ENCODE measurements around the gene SLC39A13. TPM values are rescaled to one million over a fixed set of nuclear protein-coding genes. Genes with fewer than 3 reads are reported as not detected.

The SLC39A13 gene
- total RNA-seq, 2 donors from 2014 or later = 96.1 to 98.1 TPM

- intact Hi-C loops (cut with DNase I) = no loop called here
Observed at GRCh38 chr11:47394322-47395222, 13.8 kb upstream of the SLC39A13 start.

GRCh38 chr11:47395223-47396048 is 13.0 kb upstream of the SLC39A13 start:
- DNase-seq (ENCODE audit: low spot score) = peak; percentile 76
- intact Hi-C loops (cut with DNase I) = no loop called here

More at GRCh38 chr11:47394322-47395222, 13.8 kb upstream of the SLC39A13 start:
- DNase-seq (ENCODE audit: low spot score) = peak; percentile 92

GRCh38 chr11:47396049-47396320 is 12.4 kb upstream of the SLC39A13 start:
- intact Hi-C loops (cut with DNase I) = no loop called here
- no peak for DNase-seq (ENCODE audit: low spot score)

- intact Hi-C loops (cut with DNase I) = no loop called here
- no peak for DNase-seq (ENCODE audit: low spot score)
Observed at GRCh38 chr11:47398011-47398410, 10.4 kb upstream of the SLC39A13 start.

- DNase-seq (ENCODE audit: low spot score) = no peak
- intact Hi-C loops (cut with DNase I) = no loop called here
Observed at GRCh38 chr11:47398551-47398950, 9.8 kb upstream of the SLC39A13 start.

- intact Hi-C loops (cut with DNase I) = no loop called here
- DNase-seq (ENCODE audit: low spot score) = no peak
Observed at GRCh38 chr11:47399860-47400767, 8.3 kb upstream of the SLC39A13 start.

- intact Hi-C loops (cut with DNase I) = no loop called here
- no peak for DNase-seq (ENCODE audit: low spot score)
Observed at GRCh38 chr11:47400768-47401279, 7.6 kb upstream of the SLC39A13 start.

GRCh38 chr11:47403135-47403534 is 5.3 kb upstream of the SLC39A13 start:
- intact Hi-C loops (cut with DNase I) = no loop called here
- no peak for DNase-seq (ENCODE audit: low spot score)

- no peak for DNase-seq (ENCODE audit: low spot score)
- intact Hi-C loops (cut with DNase I) = no loop called here
Observed at GRCh38 chr11:47403571-47403970, 4.8 kb upstream of the SLC39A13 start.

GRCh38 chr11:47406896-47407745 is 1.3 kb upstream of the SLC39A13 start:
- intact Hi-C loops (cut with DNase I) = no loop called here
- no peak for DNase-seq (ENCODE audit: low spot score)

- intact Hi-C loops (cut with DNase I) = no loop called here
- DNase-seq (ENCODE audit: low spot score) = peak; percentile 91
Observed at GRCh38 chr11:47408598-47409439, 429 bp downstream of the SLC39A13 start.

GRCh38 chr11:47409440-47410369 is 1.3 kb downstream of the SLC39A13 start:
- intact Hi-C loops (cut with DNase I) = loop anchor here in 1 of 2 donors (5.0 kb wide), 1 partner anchor 37 kb away; no protein-coding TSS in a partner anchor
- DNase-seq (ENCODE audit: low spot score) = peak; percentile 73

GRCh38 chr11:47410370-47411264 is 2.2 kb downstream of the SLC39A13 start:
- intact Hi-C loops (cut with DNase I) = loop anchor here in 1 of 2 donors (5.0 kb wide), 1 partner anchor 38 kb away; no protein-coding TSS in a partner anchor
- DNase-seq (ENCODE audit: low spot score) = no peak

GRCh38 chr11:47411884-47412746 is 3.7 kb downstream of the SLC39A13 start:
- intact Hi-C loops (cut with DNase I) = loop anchor here in 1 of 2 donors (5.0 kb wide), 1 partner anchor 40 kb away; no protein-coding TSS in a partner anchor
- no peak for DNase-seq (ENCODE audit: low spot score)
